Activated effector memory CD4-positive, alpha-beta T cell treated with anti-CD3 and anti-CD28 coated beads, Interleukin-2, amount 50 U/mL, for 16 hours (primary cell): ENCODE measurements around the gene SHROOM4.

Experiments
- DNase-seq: peaks from one replicate; pipeline ENCODE4 v3.0.0-alpha.2; 2020

The SHROOM4 gene

DNA sequence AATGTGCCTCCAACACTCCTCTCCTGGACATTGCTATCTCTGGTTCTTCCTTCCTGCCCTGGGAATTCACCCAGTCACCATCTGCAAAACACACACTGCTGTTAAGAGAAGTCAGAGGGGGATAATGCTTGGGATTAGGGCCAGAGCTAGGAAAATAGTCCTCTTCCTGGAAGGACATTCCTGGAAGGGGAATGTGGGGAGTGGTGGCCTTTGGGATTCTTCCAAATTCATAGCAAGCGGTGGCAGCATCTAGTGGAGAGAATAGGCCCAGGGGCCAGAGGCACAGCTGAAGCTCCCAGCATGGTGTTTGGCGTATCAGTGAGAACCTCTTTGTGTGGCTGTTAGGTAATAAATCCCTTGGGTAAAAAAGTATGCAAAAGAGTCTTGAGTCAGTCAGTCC is 34.3 kb downstream of the SHROOM4 start:
- no peak for DNase-seq

DNA sequence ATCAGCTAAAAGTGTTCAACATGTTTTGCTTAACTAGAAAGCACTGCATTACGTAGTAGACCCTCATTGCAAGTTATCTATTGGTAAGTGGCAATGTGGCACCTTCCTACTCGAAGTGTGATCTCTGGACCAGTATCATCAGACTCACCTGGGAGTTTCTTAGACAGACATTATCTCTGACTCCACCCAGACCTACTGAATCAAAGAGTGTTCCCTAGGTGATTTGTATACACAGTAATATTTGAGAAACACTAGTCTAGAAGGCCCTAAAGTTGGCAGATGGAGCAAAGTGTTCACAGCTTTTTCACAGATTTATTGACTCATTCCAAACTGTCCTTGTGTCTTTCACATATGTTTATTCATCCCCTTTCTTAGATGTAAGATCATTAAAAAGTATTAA is 35.7 kb downstream of the SHROOM4 start:
- no peak for DNase-seq

DNA sequence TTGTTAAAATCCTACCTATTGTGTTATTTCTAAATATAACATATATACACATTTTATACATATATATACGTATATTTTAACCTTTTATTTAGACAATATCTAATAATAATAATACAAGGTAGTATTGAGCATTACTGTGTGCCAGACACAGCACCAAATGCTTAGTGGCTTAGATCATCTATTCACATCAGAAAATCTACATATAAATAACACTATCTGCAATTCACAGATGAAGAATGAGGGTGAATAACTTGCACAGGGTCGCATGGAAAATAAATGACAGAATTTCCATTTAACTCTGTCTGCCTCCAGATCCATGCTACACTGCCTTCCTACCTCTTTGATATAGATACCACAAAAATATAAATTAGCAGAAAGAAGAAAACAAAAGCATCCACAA is 37.7 kb downstream of the SHROOM4 start:
- DNase-seq = no peak

DNA sequence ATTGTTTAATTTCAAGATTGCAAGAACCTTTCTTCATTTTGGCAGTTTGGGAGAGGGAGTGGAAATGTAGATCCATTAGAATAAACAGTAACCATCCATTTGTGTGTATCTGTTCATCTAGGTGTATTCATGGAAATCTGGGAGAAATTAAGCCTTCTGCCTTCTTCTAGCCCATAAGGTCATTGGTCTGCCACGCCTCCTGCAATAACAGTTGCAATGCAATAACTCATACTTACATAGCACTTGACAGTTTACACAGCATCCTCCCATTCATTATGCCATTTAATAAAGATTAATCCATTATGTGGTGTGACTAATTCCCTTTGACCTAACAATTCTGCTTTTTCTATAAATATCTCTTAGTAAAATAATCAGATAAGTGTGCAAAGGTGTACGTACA is 42.6 kb downstream of the SHROOM4 start:
- DNase-seq = no peak

DNA sequence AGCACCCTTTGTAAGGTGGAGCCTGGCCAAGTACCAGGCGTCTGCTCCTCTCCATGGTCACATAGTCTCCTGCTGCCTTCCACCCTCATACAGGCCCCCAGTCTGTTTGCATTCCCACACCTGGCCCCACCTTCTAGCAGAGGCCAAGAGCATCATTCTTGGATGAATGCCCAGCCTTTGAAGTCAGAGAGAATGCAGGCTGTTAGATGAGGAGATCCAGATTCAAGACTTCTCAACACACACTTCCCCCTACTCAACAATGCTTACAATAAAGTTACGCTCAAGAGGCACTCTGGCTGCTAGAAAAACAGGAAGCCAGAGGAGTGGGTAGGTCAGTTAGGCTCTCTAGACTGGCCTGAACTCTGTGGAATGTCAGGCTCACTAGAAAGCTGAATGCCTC is 43.3 kb downstream of the SHROOM4 start:
- no peak for DNase-seq

DNA sequence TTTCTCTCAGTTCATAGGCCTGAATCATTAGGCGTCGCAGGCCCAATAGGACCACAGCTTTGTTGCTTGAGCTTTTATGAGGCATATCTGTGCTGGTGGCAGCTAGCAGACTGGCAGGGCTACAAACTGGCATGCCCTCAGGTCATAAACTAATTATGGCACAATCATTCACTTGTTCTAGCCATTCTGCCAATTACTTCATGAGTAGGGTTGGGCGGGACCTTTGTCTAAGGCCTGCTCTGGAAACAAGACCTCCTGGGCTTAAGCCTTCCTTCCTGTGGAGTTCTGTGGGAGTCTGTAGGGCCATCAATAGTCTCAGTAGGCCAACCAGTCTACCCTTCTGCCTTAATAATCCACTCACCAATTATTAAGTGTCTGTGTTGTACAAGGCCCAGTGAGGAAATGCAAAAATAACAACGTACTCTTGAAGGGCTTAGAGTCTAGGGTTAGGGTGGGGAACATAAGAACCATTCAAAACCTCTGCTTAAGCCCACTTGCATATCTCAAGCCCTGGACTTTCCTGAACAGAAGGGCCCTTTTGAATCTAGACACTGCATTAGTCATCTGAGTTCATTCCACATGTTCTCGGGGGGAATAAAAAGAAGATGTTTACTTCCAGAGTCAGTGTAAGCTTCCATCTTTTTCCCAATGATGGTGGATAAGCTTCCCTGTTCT is 44.5 kb downstream of the SHROOM4 start:
- DNase-seq = no peak

DNA sequence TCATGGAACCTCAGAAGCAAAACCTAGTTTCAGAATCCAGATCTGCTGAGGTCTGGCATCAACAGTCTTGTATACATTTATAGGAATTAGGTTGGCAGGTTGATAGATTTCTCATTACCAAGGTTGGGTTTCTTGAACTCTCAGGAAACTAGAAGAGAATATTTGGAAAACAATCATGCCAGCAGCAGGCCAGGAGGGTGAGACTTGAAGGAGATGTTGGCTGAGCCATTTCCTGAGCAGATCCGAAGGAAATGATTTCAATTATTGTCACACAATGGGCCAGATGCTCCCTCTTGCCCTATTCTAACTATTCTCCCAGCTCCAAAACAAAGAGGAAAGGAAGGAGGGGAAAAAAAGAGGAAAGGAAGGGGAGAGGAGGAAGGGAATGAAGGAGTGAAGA is 45.2 kb downstream of the SHROOM4 start:
- no peak for DNase-seq

DNA sequence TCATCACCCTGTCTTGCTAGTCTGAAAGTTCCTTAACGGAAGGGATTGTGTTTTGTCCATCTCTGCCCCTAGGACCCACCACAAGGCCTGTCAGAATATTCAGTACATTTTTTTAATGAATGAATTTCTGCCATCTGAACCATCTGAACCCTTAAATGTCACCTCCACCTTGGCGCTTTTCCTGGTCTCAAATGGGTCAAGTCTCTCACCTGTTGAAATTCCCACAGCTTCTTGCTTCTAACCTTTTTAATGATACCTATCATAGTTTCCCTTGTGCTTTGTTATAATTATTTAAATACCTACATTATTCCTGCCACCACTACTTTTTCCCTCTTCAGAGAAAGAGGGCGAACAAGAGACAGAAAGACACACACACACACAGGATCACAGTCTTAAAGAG is 48.0 kb downstream of the SHROOM4 start:
- no peak for DNase-seq

DNA sequence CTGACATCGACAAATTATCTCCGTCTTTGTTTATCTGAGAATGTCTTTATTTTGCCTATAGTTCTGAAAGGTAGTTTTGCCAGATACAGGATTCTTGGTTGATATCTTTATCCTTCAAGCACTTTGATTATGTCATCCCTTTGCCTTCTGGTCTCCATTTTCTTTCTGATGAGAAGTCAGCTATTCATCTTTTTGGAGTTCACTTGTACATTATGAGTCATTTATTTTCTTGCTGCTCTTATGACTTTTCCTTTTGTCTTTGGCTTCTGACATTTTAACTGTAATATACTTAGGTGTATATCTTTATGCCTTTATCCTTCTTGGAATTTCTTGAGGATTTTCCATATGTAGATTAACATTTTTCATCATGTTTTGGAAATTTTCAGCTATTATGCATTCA is 51.4 kb downstream of the SHROOM4 start:
- DNase-seq = no peak

DNA sequence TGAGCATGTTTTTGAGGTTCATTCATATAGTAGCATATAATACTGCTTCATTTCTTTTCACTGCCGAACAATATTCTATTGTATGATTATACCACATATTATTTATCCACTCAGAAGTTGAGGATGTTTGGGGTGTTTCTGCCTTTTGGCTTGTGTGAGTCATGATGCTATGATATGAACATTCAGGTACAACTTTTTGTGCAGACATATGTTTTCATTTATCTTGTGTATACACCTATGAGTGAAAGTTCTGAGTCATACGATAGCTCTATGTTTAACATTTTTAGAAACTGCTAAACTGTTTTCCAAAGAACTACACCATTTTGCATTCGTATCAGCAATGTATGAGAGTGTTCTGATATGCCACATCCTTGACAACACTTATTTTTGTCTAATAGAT is 57.7 kb downstream of the SHROOM4 start:
- DNase-seq = no peak

DNA sequence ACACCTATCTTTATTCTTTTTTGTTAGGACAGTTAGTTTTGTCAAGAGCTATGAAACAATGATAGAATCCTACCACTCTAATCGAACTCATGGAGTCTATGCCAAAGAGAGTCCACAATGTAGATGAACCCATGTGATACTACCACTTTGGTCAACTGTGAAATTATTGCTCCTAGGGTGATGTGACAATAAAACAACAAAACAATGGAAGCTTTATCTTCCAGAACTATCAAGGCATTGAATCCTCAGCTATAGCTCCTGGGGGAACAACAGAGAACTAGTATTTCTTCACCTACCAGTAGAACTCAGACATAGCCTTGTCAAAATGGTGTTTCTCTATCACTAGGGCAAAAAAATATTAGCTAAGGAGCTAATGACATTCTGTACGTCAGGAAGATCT is 62.9 kb downstream of the SHROOM4 start:
- DNase-seq = no peak

DNA sequence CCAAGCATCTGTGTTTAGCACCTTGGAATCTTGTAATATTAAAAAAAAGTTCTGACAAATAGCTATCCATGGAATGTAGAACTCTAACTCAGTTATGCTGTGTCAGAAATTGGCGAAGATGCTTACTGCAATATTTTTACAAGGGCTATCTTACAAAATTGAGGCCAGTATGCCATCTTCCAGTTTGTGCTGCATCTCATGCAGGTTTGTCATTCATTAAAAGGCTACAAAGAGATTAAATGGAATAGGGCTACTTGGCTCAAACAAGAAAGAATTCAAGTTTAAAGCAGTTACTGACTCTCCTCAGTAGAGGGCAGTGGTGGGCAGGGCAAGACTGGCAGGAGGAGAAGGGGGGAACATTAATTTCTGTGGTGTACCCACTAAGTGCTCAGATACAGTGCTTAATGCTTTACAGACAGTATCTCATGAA is 66.5 kb downstream of the SHROOM4 start:
- DNase-seq = no peak

DNA sequence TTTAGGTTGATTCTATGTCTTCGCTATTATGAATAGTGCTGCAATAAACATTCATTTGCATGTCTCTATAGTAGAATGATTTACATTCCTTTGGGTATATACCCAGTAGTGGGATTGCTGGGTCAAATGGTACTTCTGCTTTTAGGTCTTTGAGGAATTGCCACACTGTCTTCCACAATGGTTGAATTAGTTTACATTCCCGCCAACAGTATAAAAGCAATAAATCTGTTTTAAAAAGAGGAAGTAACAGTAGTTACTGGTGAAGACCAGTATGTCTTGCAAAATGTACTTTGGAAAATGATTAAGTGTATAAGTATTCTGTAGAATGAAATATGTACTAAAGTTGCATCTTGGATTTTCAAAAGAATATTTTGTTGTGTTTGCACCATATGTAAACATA is 77.3 kb downstream of the SHROOM4 start:
- no peak for DNase-seq

DNA sequence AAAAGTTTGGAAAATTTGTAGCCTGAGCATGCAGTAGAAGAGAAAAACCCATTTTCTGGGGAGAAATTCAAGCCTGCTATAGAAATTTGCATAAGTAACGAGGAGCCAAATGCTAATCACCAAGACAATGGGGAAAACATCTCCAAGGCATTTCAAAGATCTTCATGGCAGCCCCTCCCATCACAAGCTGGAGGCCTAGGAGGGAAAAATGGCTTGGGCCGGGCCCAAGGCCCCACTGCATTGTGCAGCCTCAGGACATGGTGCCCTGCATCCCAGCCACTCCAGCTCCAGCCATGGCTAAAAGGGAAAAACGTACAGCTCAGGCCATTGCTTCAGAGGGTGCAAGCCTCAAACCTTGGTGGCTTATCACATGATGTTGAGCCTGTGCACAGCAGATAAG is 87.7 kb downstream of the SHROOM4 start:
- DNase-seq = no peak

DNA sequence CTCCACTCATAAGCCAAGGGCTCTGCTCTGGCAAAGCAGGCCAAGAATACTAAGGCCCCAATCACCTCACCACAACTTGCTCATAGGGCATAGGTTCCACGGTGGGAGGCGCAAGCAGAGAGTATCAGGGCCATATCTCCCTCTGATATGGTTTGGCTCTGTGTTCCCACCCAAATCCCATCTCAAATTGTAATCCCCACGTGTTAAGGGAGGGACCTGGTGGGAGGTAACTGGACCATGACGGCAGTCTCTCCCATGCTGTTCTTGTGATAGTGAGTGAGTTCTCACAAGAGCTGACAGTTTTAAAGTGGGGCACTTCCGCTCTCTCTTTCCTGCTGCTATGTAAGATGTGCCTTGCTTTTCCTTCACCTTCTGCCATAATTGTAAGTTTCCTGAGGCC is 88.7 kb downstream of the SHROOM4 start:
- no peak for DNase-seq

DNA sequence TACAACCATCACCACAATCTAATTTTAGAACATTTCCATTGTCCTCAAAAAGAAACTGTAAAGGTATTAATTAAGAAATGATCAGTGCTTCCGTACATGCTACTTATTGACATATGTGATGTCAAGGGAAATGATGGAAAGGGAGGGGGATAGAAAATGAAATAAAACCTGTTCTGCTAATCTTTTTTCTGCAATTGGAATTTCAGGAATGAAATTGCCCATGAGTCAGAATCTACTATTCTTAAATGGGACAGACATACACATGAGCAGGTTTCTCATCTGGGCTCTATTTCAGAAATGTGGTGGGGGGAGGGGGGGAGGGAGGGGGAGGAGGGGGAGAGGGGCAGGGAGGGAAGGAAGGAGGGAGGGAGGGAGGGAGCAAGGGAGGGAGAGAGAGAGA is 91.0 kb downstream of the SHROOM4 start:
- DNase-seq = no peak

DNA sequence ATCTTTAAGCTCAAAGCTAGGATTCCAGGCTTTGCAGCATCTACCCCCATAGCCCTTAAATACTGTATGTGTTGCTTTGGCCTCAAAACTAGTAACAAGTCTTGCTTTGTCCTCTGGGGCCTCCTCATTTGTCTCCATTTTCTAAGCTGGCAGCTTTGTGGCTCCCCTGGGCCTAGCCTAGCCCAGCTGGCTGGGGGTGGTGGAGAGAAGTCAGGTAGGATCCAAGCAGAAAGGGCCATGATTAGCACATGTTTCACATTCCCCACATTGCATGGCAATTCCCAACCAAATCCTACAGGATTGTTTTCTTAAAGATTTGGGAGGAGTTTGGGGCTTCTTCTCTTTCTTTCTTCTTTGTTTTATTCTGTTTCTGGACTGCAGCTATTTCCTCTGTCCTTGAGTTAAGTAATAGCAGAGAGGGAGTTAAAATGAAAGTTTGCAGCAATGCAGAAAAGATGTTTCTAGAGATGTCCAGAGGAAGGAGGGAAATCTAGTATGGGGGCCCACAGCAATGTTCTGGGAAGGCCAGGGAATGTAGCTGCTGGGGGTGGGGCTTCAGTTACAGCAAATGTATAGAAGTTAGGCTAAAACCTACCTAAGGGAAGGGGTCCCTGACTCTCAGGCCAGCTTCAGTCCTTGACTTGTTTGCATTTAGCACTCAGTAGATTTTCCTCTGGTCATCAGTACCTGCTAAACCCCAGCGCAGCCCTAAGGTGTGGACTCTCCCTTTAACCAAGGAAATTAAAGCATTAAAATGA is 92.1 kb downstream of the SHROOM4 start:
- DNase-seq = no peak

DNA sequence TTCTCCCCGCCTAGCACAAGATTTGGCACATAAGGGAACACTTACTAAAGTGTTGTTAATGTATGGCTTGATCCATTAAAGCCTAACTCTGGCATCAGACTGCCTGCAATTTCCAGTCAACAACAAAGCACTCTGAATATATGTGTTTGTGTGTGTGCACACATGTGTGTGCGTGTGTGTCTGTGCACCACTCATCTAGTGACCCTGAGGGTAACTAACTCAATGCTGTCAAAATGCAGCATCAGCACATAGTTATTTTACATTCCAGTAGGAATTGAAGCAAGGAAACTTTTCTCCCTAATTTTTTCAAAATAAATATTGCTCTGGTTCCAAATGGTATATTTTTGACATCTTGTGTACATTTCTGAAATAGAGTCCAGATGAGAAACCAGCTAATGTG is 94.4 kb downstream of the SHROOM4 start:
- DNase-seq = no peak

DNA sequence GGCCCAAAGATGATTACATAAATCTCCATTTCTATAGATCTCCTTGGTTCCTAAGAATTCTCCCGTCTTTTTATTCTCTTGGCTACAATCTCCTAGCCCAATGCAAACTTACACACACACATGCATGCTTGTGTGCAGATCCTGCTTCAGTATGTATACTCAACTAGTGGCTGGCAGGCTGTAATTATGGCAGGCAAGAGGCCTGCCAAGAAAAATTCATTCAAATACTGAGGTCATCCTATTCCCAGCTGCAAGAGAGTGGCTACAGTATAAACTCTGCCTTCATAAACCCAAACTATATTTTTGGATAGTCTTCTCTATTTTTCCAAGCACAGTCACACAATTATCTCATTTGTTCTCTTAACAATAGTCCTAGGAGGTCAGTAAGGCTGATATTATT is 95.2 kb downstream of the SHROOM4 start:
- DNase-seq = no peak

DNA sequence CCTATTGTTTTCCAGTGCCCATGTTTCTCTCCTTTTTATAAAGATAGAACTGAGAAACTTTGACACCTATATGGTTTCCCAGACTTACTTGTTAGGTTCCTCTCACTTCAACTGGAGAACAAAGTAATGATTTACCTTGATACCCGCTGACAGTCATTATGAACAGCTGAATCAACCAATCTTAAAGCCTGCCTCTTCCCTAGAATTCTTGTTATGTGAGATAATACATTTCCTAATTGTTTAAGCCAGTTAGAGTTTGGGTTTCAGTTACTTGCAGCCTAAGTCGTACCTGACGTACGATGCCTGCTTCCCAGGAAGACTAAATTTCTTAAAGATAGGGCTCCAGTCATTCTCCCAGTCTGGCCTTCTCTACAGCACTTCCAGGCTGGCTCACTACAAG is 97.3 kb downstream of the SHROOM4 start:
- no peak for DNase-seq

DNA sequence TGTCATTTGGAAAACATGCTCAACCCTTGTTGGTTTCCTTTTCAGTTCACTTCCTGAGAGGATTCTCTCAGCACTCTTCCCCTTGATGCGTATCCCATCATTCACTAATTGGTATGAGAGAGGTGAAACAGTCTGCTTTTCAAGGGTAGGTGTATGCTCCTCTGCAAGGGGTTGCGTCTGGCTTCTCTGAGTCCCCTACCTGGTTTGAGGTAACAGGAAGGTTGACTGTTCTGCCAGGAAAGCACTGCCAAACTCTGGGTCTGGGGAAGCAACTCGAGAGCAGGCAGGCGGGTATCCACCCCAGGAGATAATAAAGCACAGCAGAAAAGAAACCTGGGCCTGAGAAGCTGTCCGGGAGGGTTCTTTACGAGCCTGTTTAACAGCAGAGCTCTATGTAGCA is 101.2 kb downstream of the SHROOM4 start:
- DNase-seq = no peak

DNA sequence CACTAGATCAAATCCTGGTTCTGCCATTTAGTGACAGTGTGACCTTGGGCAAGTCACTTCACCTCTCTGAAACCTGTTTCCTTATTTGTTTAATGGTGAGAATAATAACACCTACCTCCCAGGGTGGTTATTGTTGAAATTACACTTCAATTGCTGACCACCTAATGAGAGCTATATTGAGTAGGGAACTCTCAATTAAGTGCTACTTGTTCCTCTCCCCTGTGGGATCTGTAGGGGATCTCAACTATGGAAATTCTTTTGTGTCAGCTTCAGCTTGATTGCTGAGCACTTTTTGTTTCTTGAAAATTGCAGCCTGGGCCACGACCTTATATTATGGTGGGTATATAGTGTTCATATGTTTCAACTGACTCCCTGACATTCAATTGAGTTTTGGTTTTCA is 102.1 kb downstream of the SHROOM4 start:
- no peak for DNase-seq

DNA sequence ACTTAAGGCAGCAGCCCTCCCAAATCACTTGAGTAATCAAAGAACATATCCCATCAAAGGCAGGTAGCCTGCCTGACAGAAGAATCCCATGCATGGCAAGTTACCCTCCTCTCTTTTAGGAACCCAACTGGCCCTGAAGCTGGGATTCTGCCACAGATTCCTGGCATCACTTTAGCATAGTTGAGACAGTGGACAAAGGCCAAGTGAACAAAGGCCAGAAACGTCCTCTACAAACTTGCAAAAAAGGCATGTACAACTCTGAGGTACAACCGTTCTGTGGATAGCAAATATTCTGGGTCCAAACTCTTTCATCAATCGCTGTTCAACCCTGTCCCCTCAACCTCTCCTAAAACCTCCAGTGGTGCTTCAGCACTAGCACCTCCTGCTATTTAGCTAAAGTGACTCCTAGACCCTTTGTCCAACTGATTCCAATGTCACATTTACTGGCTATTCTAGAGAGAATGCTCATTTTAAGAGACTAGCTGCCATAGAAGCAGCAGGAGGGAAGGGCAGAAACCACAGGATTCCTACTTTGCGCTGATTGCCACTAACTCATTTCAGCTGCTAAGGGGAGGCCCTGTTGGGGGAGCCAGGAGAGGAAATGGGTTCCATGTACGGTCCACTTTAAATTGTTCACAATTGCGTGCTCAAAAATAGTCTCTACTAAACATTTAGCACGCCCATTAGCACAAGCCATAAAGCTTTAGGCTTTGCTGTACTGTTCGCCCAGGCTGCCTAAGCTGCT is 105.9 kb downstream of the SHROOM4 start:
- no peak for DNase-seq

DNA sequence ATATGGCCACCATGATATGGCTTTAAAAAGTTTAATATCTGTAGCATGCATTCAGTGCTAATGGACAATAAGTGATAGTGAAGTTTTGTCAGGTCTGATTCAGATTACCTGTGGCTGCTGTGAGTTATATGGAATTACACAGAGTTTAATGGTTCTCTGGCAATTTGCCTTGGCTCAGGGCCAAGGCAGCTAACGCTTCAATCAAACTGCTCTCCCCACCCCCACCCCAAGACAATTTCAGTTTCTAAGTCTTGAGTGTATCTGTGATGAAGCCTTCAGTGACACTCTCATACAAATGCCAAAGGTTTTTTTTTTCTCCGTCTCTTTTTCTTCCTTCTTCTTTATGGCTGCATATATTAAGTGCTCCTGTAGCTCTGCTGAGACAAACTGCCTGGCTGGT is 106.6 kb downstream of the SHROOM4 start:
- DNase-seq = no peak
